ENCODE data around the gene NOL4L.

Gene NOL4L

GRCh38 chr20:32509639-32510066 is 75.5 kb downstream of the NOL4L start:
- peaks cover 36% of the 10 kb centered on the region for H3K79me1 ChIP-seq (ENCODE audit: low read length)
- no peak overlapping the region for H3K4ac ChIP-seq (ENCODE audit: low read depth, low read length)
- peak overlapping the region; percentile 75 for H2BK120ac ChIP-seq (ENCODE audit: insufficient read depth, low read length, poor library complexity)
- H3K9ac ChIP-seq (ENCODE audit: low read length): no peak overlapping the region
- H4K91ac ChIP-seq (ENCODE audit: low read depth, low read length): peak overlapping the region; percentile 93
- DNase-seq: peak; percentile 10 to 31
- H2BK5ac ChIP-seq (ENCODE audit: low read depth, low read length, poor library complexity): peak overlapping the region; percentile 96
- no peak overlapping the region for H4K12ac ChIP-seq (ENCODE audit: low read depth, low read length)
- H3K4me3 ChIP-seq (ENCODE audit: low read depth, low read length): no peak overlapping the region
- H3K14ac ChIP-seq (ENCODE audit: low read length): no peak overlapping the region
- H3K79me2 ChIP-seq (ENCODE audit: control insufficient read depth, insufficient read depth, low read length, poor library complexity): peaks cover 7% of the 10 kb centered on the region
- no peak overlapping the region for H3K18ac ChIP-seq (ENCODE audit: low read length)
- no peaks in the 10 kb centered on the region for H3K9me3 ChIP-seq (ENCODE audit: insufficient read depth, low read depth, low read length)
- peaks cover 33 to 43% of the 10 kb centered on the region in 2 experiments for H3K4me1 ChIP-seq (ENCODE audit: control insufficient read depth in 1 of 2, insufficient read depth in 2 of 2, low read length in 2 of 2)
- no peak overlapping the region for H2AK5ac ChIP-seq (ENCODE audit: low read length)
- H3K27ac ChIP-seq (ENCODE audit: low read depth, low read length): peak overlapping the region; percentile 92
- no peak overlapping the region for H3K23ac ChIP-seq (ENCODE audit: low read length)
- H3K4me2 ChIP-seq (ENCODE audit: low read length): peak overlapping the region; percentile 31
- WGBS (ENCODE audit: extremely low coverage, insufficient coverage, insufficient read length): no CpG with 5 or more reads among the region's 10 CpGs
- no peaks in the 10 kb centered on the region for H3K27me3 ChIP-seq (ENCODE audit: insufficient read depth, low read length)
- H2BK12ac ChIP-seq (ENCODE audit: low read length): no peak overlapping the region
- H4K8ac ChIP-seq (ENCODE audit: low read depth, low read length): peak overlapping the region; percentile 63
- no peaks in the 10 kb centered on the region for H3K36me3 ChIP-seq (ENCODE audit: control insufficient read depth in 1 of 2, insufficient read depth in 2 of 2, low read length in 2 of 2)
- no peak overlapping the region for H2AFZ ChIP-seq (ENCODE audit: insufficient read depth, low read length, poor library complexity)

GRCh38 chr20:32508775-32509119 is 76.4 kb downstream of the NOL4L start:
- Histone ChIP-seq H3K9me3 (ENCODE audit: insufficient read depth, low read depth, low read length) (no peaks in the 10 kb centered on the region), H3K9ac (ENCODE audit: low read length) (no peak overlapping the region), H4K12ac (ENCODE audit: low read depth, low read length) (no peak overlapping the region), H2BK5ac (ENCODE audit: low read depth, low read length, poor library complexity) (peak overlapping the region; percentile 66), H3K27me3 (ENCODE audit: insufficient read depth, low read length) (no peaks in the 10 kb centered on the region), H3K18ac (ENCODE audit: low read length) (peak overlapping the region; percentile 54), H4K8ac (ENCODE audit: low read depth, low read length) (peak overlapping the region; percentile 88), H2AK5ac (ENCODE audit: low read length) (peak overlapping the region; percentile 96), H3K4ac (ENCODE audit: low read depth, low read length) (peak overlapping the region; percentile 50), H3K36me3 (ENCODE audit: control insufficient read depth in 1 of 2, insufficient read depth in 2 of 2, low read length in 2 of 2) (no peaks in the 10 kb centered on the region), H3K79me2 (ENCODE audit: control insufficient read depth, insufficient read depth, low read length, poor library complexity) (peaks cover 7% of the 10 kb centered on the region), H3K14ac (ENCODE audit: low read length) (peak overlapping the region; percentile 27), H3K4me3 (ENCODE audit: low read depth, low read length) (no peak overlapping the region), H3K4me2 (ENCODE audit: low read length) (no peak overlapping the region), H2BK12ac (ENCODE audit: low read length) (peak overlapping the region; percentile 92), H3K79me1 (ENCODE audit: low read length) (peaks cover 34% of the 10 kb centered on the region), H2BK120ac (ENCODE audit: insufficient read depth, low read length, poor library complexity) (peak overlapping the region; percentile 90), H3K4me1 (ENCODE audit: control insufficient read depth in 1 of 2, insufficient read depth in 2 of 2, low read length in 2 of 2) (peaks cover 33 to 43% of the 10 kb centered on the region in 2 experiments), H3K27ac (ENCODE audit: low read depth, low read length) (no peak overlapping the region), H2AFZ (ENCODE audit: insufficient read depth, low read length, poor library complexity) (peak overlapping the region; percentile 50), H4K91ac (ENCODE audit: low read depth, low read length) (peak overlapping the region; percentile 32), H3K23ac (ENCODE audit: low read length) (no peak overlapping the region)
- no CpG with 5 or more reads among the region's 3 CpGs for WGBS (ENCODE audit: extremely low coverage, insufficient coverage, insufficient read length)
- DNase-seq: no peak

GRCh38 chr20:32507998-32508774 is 76.9 kb downstream of the NOL4L start:
- H3K4me1 ChIP-seq (ENCODE audit: control insufficient read depth in 1 of 2, insufficient read depth in 2 of 2, low read length in 2 of 2): peaks cover 33 to 47% of the 10 kb centered on the region in 2 experiments
- no peak overlapping the region for H3K23ac ChIP-seq (ENCODE audit: low read length)
- H2BK5ac ChIP-seq (ENCODE audit: low read depth, low read length, poor library complexity): peak overlapping the region; percentile 41
- no peak overlapping the region for H4K12ac ChIP-seq (ENCODE audit: low read depth, low read length)
- no peak overlapping the region for H2AFZ ChIP-seq (ENCODE audit: insufficient read depth, low read length, poor library complexity)
- peak overlapping the region; percentile 14 for H3K4ac ChIP-seq (ENCODE audit: low read depth, low read length)
- H3K79me2 ChIP-seq (ENCODE audit: control insufficient read depth, insufficient read depth, low read length, poor library complexity): peaks cover 7% of the 10 kb centered on the region
- H3K4me3 ChIP-seq (ENCODE audit: low read depth, low read length): no peak overlapping the region
- peak overlapping the region; percentile 63 for H3K14ac ChIP-seq (ENCODE audit: low read length)
- peaks cover 35% of the 10 kb centered on the region for H3K79me1 ChIP-seq (ENCODE audit: low read length)
- no peaks in the 10 kb centered on the region for H3K9me3 ChIP-seq (ENCODE audit: insufficient read depth, low read depth, low read length)
- H2BK120ac ChIP-seq (ENCODE audit: insufficient read depth, low read length, poor library complexity): peak overlapping the region; percentile 90
- peak overlapping the region; percentile 96 for H2AK5ac ChIP-seq (ENCODE audit: low read length)
- no peak overlapping the region for H4K8ac ChIP-seq (ENCODE audit: low read depth, low read length)
- no peak overlapping the region for H3K4me2 ChIP-seq (ENCODE audit: low read length)
- WGBS (ENCODE audit: extremely low coverage, insufficient coverage, insufficient read length): no CpG with 5 or more reads among the region's 11 CpGs
- H4K91ac ChIP-seq (ENCODE audit: low read depth, low read length): peak overlapping the region; percentile 32
- no peak overlapping the region for H3K27ac ChIP-seq (ENCODE audit: low read depth, low read length)
- peak overlapping the region; percentile 54 for H3K18ac ChIP-seq (ENCODE audit: low read length)
- DNase-seq: no peak
- H3K36me3 ChIP-seq (ENCODE audit: control insufficient read depth in 1 of 2, insufficient read depth in 2 of 2, low read length in 2 of 2): no peaks in the 10 kb centered on the region
- no peak overlapping the region for H3K9ac ChIP-seq (ENCODE audit: low read length)
- peak overlapping the region; percentile 92 for H2BK12ac ChIP-seq (ENCODE audit: low read length)
- no peaks in the 10 kb centered on the region for H3K27me3 ChIP-seq (ENCODE audit: insufficient read depth, low read length)

GRCh38 chr20:32506721-32507120 is 78.4 kb downstream of the NOL4L start:
- H3K4me2 ChIP-seq (ENCODE audit: low read length): no peak overlapping the region

More at GRCh38 chr20:32506721-32507120, 78.4 kb downstream of the NOL4L start:
- H3K18ac ChIP-seq (ENCODE audit: low read length): no peak overlapping the region
- no peak overlapping the region for H4K8ac ChIP-seq (ENCODE audit: low read depth, low read length)
- no peak overlapping the region for H4K91ac ChIP-seq (ENCODE audit: low read depth, low read length)
- H3K4me3 ChIP-seq (ENCODE audit: low read depth, low read length): no peak overlapping the region
- peaks cover 34% of the 10 kb centered on the region for H3K79me1 ChIP-seq (ENCODE audit: low read length)
- H3K14ac ChIP-seq (ENCODE audit: low read length): no peak overlapping the region
- no peak overlapping the region for H3K9ac ChIP-seq (ENCODE audit: low read length)
- no peaks in the 10 kb centered on the region for H3K27me3 ChIP-seq (ENCODE audit: insufficient read depth, low read length)
- no peak for DNase-seq
- peak overlapping the region; percentile 81 for H2BK5ac ChIP-seq (ENCODE audit: low read depth, low read length, poor library complexity)
- H3K23ac ChIP-seq (ENCODE audit: low read length): no peak overlapping the region
- no peak overlapping the region for H2AK5ac ChIP-seq (ENCODE audit: low read length)
- no peak overlapping the region for H4K12ac ChIP-seq (ENCODE audit: low read depth, low read length)
- no peaks in the 10 kb centered on the region for H3K36me3 ChIP-seq (ENCODE audit: control insufficient read depth in 1 of 2, insufficient read depth in 2 of 2, low read length in 2 of 2)
- H2BK120ac ChIP-seq (ENCODE audit: insufficient read depth, low read length, poor library complexity): peak overlapping the region; percentile 15
- H3K27ac ChIP-seq (ENCODE audit: low read depth, low read length): peak overlapping the region; percentile 38
- peaks cover 7% of the 10 kb centered on the region for H3K79me2 ChIP-seq (ENCODE audit: control insufficient read depth, insufficient read depth, low read length, poor library complexity)
- peaks cover 33 to 41% of the 10 kb centered on the region in 2 experiments for H3K4me1 ChIP-seq (ENCODE audit: control insufficient read depth in 1 of 2, insufficient read depth in 2 of 2, low read length in 2 of 2)
- H2AFZ ChIP-seq (ENCODE audit: insufficient read depth, low read length, poor library complexity): no peak overlapping the region
- no peaks in the 10 kb centered on the region for H3K9me3 ChIP-seq (ENCODE audit: insufficient read depth, low read depth, low read length)
- H2BK12ac ChIP-seq (ENCODE audit: low read length): no peak overlapping the region
- no peak overlapping the region for H3K4ac ChIP-seq (ENCODE audit: low read depth, low read length)
- no CpG with 5 or more reads among the region's 3 CpGs for WGBS (ENCODE audit: extremely low coverage, insufficient coverage, insufficient read length)
